Astrocyte (in vitro differentiated cells and primary cell): ENCODE data around the gene DBF4B. TPM values are rescaled to one million over a fixed set of nuclear protein-coding genes. Genes with fewer than 3 reads are reported as not detected.
"Not testable (repeated sequence)": the region's sequence is repeated elsewhere in the genome, so short reads cannot be mapped to it uniquely, and the experiment has no call there.

Source experiments
- DNase-seq: peaks from one replicate; pipeline ENCODE4 v3.0.0-alpha.2; 2010; ENCODE audit warnings: low read depth
- FAIRE-seq: peaks from 2 replicates; lab custom pipeline; 2011; peaks lifted over from hg19 to GRCh38; lab: Jason Lieb, UNC
- H2AFZ ChIP-seq: 2 replicates; pipeline ENCODE4 v1.6.0; 2012; ENCODE audit warnings: low read depth, low read length, inconsistent platforms
- H3K27ac ChIP-seq: 2 replicates; pipeline ENCODE4 v1.5.1; 2011; ENCODE audit warnings: low read depth, low read length, inconsistent platforms
- H3K27me3 ChIP-seq: 2 replicates; pipeline ENCODE4 v1.6.0; 2011; ENCODE audit warnings: low read length, inconsistent platforms; ENCODE audit not compliant: insufficient read depth
- H3K36me3 ChIP-seq: 2 replicates; pipeline ENCODE4 v1.5.1; 2011; ENCODE audit warnings: low read length, inconsistent platforms; ENCODE audit not compliant: insufficient read depth
- H3K4me1 ChIP-seq: 2 replicates; pipeline ENCODE4 v1.5.1; 2011; ENCODE audit warnings: low read length, inconsistent platforms; ENCODE audit not compliant: insufficient read depth
- H3K4me2 ChIP-seq: 2 replicates; pipeline ENCODE4 v1.6.0; 2012; ENCODE audit warnings: low read length, inconsistent platforms
- H3K4me3 ChIP-seq: 2 replicates; pipeline ENCODE4 v1.5.1; 2011; ENCODE audit warnings: low read depth, mild to moderate bottlenecking, low read length, inconsistent platforms; ENCODE audit not compliant: insufficient read depth
- H3K79me2 ChIP-seq: 2 replicates; pipeline ENCODE4 v1.6.0; 2012; ENCODE audit warnings: mild to moderate bottlenecking, low read length, inconsistent platforms; ENCODE audit not compliant: insufficient read depth
- H3K9ac ChIP-seq: 2 replicates; pipeline ENCODE4 v1.6.0; 2012; ENCODE audit warnings: mild to moderate bottlenecking, low read length, inconsistent platforms
- H3K9me3 ChIP-seq: 2 replicates; pipeline ENCODE4 v1.5.1; 2012; ENCODE audit warnings: low read depth, mild to moderate bottlenecking, low read length, inconsistent platforms; ENCODE audit not compliant: insufficient read depth
- H4K20me1 ChIP-seq: 2 replicates; pipeline ENCODE4 v1.6.0; 2012; ENCODE audit warnings: low read length, inconsistent platforms; ENCODE audit not compliant: insufficient read depth
- H3K27ac Mint-ChIP-seq: one replicate; pipeline ENCODE4 v1.8.0; 2021; ENCODE audit warnings: mild to moderate bottlenecking, mixed read lengths; ENCODE audit not compliant: unreplicated experiment
- H3K27me3 Mint-ChIP-seq: one replicate; pipeline ENCODE4 v1.8.0; 2021; ENCODE audit warnings: low read depth, mixed read lengths; ENCODE audit not compliant: unreplicated experiment
- H3K36me3 Mint-ChIP-seq: one replicate; pipeline ENCODE4 v1.8.0; 2021; ENCODE audit warnings: low read depth, mixed read lengths; ENCODE audit not compliant: unreplicated experiment
- H3K4me1 Mint-ChIP-seq: one replicate; pipeline ENCODE4 v1.8.0; 2021; ENCODE audit warnings: low read depth, mixed read lengths; ENCODE audit not compliant: unreplicated experiment
- H3K4me3 Mint-ChIP-seq: one replicate; pipeline ENCODE4 v1.8.0; 2021; ENCODE audit warnings: mild to moderate bottlenecking, moderate library complexity, mixed read lengths; ENCODE audit not compliant: unreplicated experiment
- H3K9me3 Mint-ChIP-seq: one replicate; pipeline ENCODE4 v1.8.0; 2021; ENCODE audit warnings: mild to moderate bottlenecking, mixed read lengths; ENCODE audit not compliant: unreplicated experiment
- EZH2 ChIP-seq: IDR thresholded peaks from 2 replicates; pipeline ENCODE4 v1.6.1; 2012; ENCODE audit warnings: mild to moderate bottlenecking, low read length, inconsistent platforms; ENCODE audit not compliant: insufficient read depth
- total RNA-seq: library from RNA; stranded (reverse); gene quantifications from 2 replicates; pipeline ENCODE4 v1.2.1, GENCODE V29; 2021
- TF ChIP-seq, protein P1 (sequence below): IDR thresholded peaks from 2 replicates; pipeline ENCODE4 v1.5.1; 2011; ENCODE audit warnings: low read depth, mild to moderate bottlenecking, inconsistent platforms, low read length, moderate library complexity; ENCODE audit not compliant: insufficient read depth

Gene DBF4B
- total RNA-seq, 1 donor from 2014 or later = 9.5 TPM

GRCh38 chr17:44689477-44690217, 18.8 kb upstream of the DBF4B start, which contains the start of gene CCDC43:
Gene CCDC43 (minus strand): TSS chr17:44689776. CDS start chr17:44689753, 23 bp downstream.
- FAIRE-seq = no peak
- no peaks in the 10 kb centered on the region for H3K27me3 ChIP-seq

GRCh38 chr17:44690746-44691306, 17.6 kb upstream of the DBF4B start:
- H3K9me3 ChIP-seq, H4K20me1 ChIP-seq, H3K4me3 ChIP-seq, H3K27ac ChIP-seq, H3K4me2 ChIP-seq, H3K9me3 Mint-ChIP-seq, H3K27me3 ChIP-seq, H3K27ac Mint-ChIP-seq, H3K27me3 Mint-ChIP-seq, H3K36me3 ChIP-seq, FAIRE-seq, H3K4me1 Mint-ChIP-seq, H2AFZ ChIP-seq, H3K9ac ChIP-seq, H3K36me3 Mint-ChIP-seq, DNase-seq: not testable (repeated sequence)
- peaks cover 40% of the 10 kb centered on the region for H3K79me2 ChIP-seq
- H3K4me1 ChIP-seq = peaks cover 13% of the 10 kb centered on the region
- peak overlapping the region; percentile 98 for H3K4me3 Mint-ChIP-seq

More at GRCh38 chr17:44689477-44690217, 18.8 kb upstream of the DBF4B start, which contains the start of gene CCDC43:
- no peaks in the 10 kb centered on the region for H4K20me1 ChIP-seq
- H3K79me2 ChIP-seq = peaks cover 50% of the 10 kb centered on the region
- Mint-ChIP-seq H3K9me3 (no peaks in the 10 kb centered on the region), H3K27ac (peak within 1 kb of the TSS; percentile 87), H3K36me3 (no peaks in the 10 kb centered on the region), H3K4me1 (peaks cover 6% of the 10 kb centered on the region), H3K27me3 (no peaks in the 10 kb centered on the region), H3K4me3 (peak within 1 kb of the TSS; percentile 98)
- no peaks in the 10 kb centered on the region for H3K36me3 ChIP-seq
- H3K9ac ChIP-seq = peak within 1 kb of the TSS; percentile 88
- peak within 1 kb of the TSS; percentile 99 for H2AFZ ChIP-seq
- peak within 1 kb of the TSS; percentile 99 for H3K4me2 ChIP-seq
- TF ChIP-seq EZH2 = no peak
- TF ChIP-seq, protein P1, sequence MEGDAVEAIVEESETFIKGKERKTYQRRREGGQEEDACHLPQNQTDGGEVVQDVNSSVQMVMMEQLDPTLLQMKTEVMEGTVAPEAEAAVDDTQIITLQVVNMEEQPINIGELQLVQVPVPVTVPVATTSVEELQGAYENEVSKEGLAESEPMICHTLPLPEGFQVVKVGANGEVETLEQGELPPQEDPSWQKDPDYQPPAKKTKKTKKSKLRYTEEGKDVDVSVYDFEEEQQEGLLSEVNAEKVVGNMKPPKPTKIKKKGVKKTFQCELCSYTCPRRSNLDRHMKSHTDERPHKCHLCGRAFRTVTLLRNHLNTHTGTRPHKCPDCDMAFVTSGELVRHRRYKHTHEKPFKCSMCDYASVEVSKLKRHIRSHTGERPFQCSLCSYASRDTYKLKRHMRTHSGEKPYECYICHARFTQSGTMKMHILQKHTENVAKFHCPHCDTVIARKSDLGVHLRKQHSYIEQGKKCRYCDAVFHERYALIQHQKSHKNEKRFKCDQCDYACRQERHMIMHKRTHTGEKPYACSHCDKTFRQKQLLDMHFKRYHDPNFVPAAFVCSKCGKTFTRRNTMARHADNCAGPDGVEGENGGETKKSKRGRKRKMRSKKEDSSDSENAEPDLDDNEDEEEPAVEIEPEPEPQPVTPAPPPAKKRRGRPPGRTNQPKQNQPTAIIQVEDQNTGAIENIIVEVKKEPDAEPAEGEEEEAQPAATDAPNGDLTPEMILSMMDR = no peak
- H3K27ac ChIP-seq = peak within 1 kb of the TSS; percentile 88
- peaks cover 13% of the 10 kb centered on the region for H3K4me1 ChIP-seq
- peak within 1 kb of the TSS; percentile 87 for H3K4me3 ChIP-seq
- no peaks in the 10 kb centered on the region for H3K9me3 ChIP-seq
- peak; percentile 87 for DNase-seq

DNA sequence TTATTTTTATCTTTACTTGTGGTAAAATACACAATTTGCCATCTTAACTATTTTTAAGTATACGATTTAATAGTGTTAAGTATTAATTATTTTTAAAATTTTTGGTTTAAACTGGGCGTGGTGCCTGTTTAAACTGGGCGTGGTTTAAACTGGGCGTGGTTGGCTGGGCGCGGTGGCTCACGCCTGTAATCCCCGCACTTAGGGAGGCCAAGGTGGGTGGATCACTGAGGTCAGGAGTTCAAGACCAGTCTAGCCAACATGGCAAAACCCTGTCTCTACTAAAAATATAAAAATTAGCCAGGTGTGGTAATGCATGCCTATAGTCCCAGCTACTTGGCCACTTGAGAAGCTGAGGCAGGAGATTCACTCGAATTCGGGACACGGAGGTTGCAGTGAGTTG, 14.9 kb upstream of the DBF4B start:
- no peak for FAIRE-seq
- no peaks in the 10 kb centered on the region for H3K36me3 Mint-ChIP-seq
- H3K4me1 Mint-ChIP-seq = peaks cover 4% of the 10 kb centered on the region
- Histone ChIP-seq H4K20me1 (no peaks in the 10 kb centered on the region), H3K9me3 (no peaks in the 10 kb centered on the region), H2AFZ (no peak overlapping the region), H3K36me3 (no peaks in the 10 kb centered on the region), H3K27ac (no peak overlapping the region), H3K79me2 (peaks cover 16% of the 10 kb centered on the region), H3K4me1 (peaks cover 10% of the 10 kb centered on the region), H3K4me2 (no peak overlapping the region), H3K27me3 (no peaks in the 10 kb centered on the region), H3K4me3 (no peak overlapping the region), H3K9ac (no peak overlapping the region)
- DNase-seq = no peak
- no peaks in the 10 kb centered on the region for H3K9me3 Mint-ChIP-seq
- H3K27me3 Mint-ChIP-seq = no peaks in the 10 kb centered on the region
- TF ChIP-seq, protein P1 = no peak
- no peak for TF ChIP-seq EZH2
- no peak overlapping the region for H3K27ac Mint-ChIP-seq
- H3K4me3 Mint-ChIP-seq = no peak overlapping the region

DNA sequence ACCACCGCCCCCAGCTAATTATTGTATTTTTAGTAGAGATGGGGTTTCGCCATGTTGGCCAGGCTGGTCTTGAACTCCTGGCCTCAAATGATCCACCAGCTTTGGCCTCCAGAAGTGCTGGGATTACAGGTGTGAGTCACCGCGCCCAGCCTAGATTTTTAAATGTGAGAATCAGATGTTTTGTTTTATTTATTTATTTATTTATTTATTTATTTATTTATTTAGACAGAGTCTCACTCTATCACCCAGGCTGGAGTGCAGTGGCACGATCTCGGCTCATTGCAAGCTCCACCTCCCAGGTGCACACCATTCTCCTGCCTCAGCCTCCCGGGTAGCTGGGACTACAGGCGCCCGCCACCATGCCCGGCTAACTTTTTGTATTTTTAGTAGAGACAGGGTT, 8.2 kb upstream of the DBF4B start:
- not testable (repeated sequence) for FAIRE-seq, H2AFZ ChIP-seq, H3K27me3 ChIP-seq, H3K36me3 Mint-ChIP-seq, H3K4me1 Mint-ChIP-seq, H3K4me2 ChIP-seq, H3K36me3 ChIP-seq, H3K9ac ChIP-seq, H3K9me3 ChIP-seq, H3K9me3 Mint-ChIP-seq, H3K27ac ChIP-seq, H3K27me3 Mint-ChIP-seq, H3K27ac Mint-ChIP-seq, H3K4me3 ChIP-seq, DNase-seq, H3K4me3 Mint-ChIP-seq, H4K20me1 ChIP-seq, H3K79me2 ChIP-seq, H3K4me1 ChIP-seq
